GM12864 (cell line): ENCODE measurements around the gene IL31.
"Not testable (repeated sequence)": the region's sequence is repeated elsewhere in the genome, so short reads cannot be mapped to it uniquely, and the experiment has no call there.

Experiments used
- DNase-seq: peaks from one replicate; pipeline ENCODE4 v3.0.0-alpha.2; 2011; ENCODE audit warnings: low read depth
- H3K4me3 ChIP-seq: 2 replicates; pipeline ENCODE4 v1.5.1; 2011; ENCODE audit warnings: mild to moderate bottlenecking, low read depth, low read length, control low read depth
- CTCF ChIP-seq: IDR thresholded peaks from 2 replicates; pipeline ENCODE4 v1.5.1; 2011; ENCODE audit warnings: low read depth, mild to moderate bottlenecking, moderate library complexity, low read length, control low read depth, inconsistent platforms; ENCODE audit errors: missing control alignments

IL31 gene

GRCh38 chr12:122184517-122184916 is 10.5 kb upstream of the IL31 start:
- no peak overlapping the region for H3K4me3 ChIP-seq
- DNase-seq = no peak
- no peak for TF ChIP-seq CTCF

DNA sequence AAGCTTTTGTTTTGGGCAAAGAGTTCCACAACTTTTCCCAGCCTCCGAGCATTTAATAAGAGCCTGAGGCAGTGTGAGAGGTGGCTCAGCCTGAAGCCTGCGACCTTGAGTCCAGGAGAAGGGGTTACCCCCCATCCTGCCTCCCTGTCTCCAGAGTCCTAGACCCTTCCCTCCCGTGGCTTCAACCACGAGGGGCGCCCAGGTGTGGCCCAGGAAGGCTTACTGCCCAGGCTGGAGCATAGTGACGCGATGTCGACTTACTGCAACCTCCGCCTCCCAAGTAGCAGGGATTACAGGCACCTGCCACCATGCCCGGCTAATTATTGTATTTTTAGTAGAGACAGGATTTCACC is 9.5 kb upstream of the IL31 start:
- H3K4me3 ChIP-seq = no peak overlapping the region
- no peak for TF ChIP-seq CTCF
- DNase-seq = no peak

DNA sequence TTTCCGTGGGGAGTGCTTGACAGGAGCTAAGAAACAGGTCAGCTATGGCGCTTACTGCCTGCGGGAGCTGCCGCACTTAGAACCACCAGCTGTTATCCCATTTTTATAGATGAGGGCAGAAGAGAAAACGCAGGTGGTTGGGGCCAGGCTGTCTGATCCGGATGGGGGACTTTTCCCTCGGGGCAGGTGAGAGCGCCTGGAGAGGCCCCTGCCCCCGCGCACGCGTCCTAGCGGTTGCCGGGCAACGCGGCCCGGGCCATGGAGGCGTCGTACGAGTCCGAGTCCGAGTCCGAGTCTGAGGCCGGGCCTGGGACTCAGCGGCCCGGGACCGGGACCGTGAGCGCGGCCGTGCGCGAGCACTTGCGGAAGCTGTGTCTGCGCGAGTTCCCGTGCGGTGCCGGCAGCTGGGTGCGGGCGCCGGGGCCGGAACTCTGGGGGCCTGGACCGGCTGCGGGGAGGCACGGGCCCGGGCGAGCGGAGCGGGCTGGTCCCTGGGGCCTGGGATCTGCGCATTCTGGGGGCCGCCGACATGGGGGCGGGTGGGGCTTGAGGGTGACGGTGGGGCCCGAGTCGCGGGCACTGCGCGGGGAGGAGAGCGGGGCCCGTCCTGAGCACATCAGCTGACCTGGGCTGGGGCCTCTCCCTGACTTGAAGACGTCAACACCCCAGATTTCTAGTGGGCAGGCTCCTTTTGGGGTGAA is 9.0 kb upstream of the IL31 start, which contains the start of gene LRRC43:
LRRC43 (plus strand) TSS at position 237 of the 701 bp plus-strand sequence; CDS start at position 259, 22 bp downstream.
- TF ChIP-seq CTCF = no peak
- H3K4me3 ChIP-seq = peak within 1 kb of the TSS; percentile 50
- DNase-seq = no peak

- DNase-seq, H3K4me3 ChIP-seq: not testable (repeated sequence)
These were observed 2.5 kb upstream of the IL31 start for GRCh38 chr12:122176473-122176872.

- DNase-seq = no peak
- TF ChIP-seq CTCF = no peak
- H3K4me3 ChIP-seq = no peak overlapping the region
These were observed 1.6 kb downstream of the IL31 start for GRCh38 chr12:122172262-122172939.

DNA sequence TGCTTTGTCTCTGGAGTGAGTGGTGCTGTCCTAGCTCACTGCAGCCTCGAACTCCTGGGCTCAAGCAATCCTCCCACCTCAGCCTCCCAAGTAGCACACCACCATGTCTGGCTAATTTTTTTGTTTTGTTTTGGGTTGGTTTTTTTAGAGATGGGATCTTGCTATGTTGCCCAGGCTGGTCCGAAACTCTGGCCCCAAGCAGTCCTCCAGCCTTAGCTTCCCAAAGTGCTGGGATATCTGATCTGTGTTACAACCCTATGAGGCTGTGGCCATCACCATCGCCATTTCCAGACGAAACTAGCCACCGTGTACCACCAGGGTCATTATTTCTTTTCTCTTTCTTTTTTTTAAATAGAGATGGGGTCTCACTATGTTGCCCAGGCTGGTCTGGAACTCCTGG is 2.6 kb downstream of the IL31 start:
- TF ChIP-seq CTCF = no peak
- no peak overlapping the region for H3K4me3 ChIP-seq
- no peak for DNase-seq

GRCh38 chr12:122168492-122168891 is 5.5 kb downstream of the IL31 start:
- no peak for DNase-seq
- H3K4me3 ChIP-seq = no peak overlapping the region
- TF ChIP-seq CTCF = no peak
